NCI-H1417 treated with DMSO at 0.1 percent for 48 hours (cell line): ENCODE measurements around the gene ACD.

Experiments
- DNase-seq: peaks from one replicate; lab custom pipeline; 2025; lab: John Stamatoyannopoulos, UW

The ACD gene

DNA sequence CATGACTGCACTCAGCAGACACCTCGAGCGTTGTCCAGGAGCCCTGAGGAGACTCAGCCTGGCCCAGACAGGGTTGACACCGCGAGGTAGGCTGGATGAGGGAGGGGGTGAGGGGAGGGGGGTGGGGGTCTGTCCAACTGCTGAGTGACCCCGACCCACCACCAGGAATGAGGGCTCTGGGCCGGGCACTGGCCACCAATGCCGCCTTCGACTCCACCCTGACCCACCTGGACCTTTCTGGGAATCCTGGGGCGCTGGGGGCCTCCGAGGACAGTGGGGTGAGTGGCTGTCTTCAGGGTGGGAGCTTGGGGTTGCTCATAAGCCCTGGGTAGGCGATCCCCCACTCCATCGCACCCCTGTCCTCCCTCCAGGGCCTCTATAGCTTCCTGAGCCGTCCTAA is 12.4 kb downstream of the ACD start:
- DNase-seq: no peak

DNA sequence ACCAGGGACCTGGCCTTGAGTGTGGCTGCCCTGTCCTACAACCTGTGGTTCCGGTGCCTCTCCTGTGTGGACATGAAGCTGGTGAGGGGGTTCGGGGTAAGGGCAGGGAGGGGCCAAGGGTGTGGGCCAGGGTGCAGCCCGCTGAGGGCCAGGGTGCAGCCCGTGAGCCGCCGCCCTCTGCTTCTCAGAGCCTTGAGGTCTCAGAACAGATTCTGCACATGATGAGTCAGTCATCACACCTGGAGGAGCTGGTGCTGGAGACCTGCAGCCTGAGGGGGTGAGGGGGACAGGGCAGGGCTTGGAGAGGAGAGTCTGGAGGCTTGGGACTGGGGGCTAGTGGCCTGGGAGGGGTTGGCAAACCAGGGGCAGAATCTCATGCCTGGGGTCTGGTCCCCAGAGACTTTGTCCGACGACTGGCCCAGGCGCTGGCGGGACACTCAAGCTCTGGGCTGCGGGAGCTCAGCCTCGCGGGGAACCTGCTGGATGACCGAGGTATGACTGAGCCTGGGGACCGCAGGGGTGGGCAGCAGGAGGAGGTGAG is 12.9 kb downstream of the ACD start:
- no peak for DNase-seq

DNA sequence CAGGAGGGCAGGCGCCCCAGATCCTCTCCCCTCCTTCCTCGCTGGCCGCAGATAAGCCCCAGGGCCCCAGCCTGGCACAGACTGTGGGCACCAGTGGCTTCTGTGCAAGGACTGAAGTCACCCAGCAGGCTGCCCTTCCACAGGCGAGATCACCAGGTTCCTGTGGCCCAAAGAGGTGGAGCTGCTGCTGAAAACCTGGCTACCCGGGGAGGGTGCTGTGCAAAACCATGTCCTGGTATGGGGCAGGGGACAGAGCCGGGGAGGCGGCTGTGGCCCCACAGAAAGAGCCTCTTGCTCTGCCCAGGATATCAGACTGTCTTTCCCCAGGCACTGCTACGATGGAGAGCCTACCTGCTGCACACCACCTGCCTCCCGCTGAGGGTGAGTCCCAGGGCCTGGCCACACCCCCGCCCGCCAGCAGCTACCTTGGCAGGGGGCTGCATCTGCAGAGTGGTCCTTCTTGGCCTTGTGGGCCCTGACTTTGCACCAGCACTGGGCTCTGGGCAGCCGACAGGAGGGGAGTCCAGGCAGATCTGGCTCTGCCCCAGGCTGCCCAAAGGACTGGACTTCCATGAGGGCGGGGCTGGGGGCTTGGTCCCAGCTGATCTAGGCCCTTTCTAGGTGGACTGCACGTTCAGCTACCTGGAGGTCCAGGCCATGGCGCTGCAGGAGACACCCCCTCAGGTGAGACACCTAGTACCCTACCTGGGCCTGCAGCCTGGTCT is 14.5 kb downstream of the ACD start:
- DNase-seq: no peak

DNA sequence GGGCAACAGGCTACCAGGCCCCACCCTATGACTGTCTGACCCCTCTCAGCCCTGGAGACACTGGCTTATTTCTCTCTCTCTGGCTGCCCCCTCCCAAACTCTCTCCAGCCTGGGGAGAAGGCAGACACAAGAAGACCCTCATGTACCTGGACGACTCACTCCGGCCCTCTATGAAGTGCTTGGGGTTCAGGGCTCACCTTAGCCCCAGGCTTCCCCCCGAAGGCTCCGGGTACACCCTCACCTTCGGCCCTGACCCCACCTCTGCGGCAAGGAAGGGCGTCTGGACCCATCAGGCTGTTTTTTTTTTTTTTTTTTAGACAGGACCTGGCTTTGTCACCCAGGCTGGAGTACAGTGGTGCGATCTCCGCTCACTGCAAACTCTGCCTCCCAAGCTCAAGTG is 16.0 kb downstream of the ACD start:
- DNase-seq: no peak

DNA sequence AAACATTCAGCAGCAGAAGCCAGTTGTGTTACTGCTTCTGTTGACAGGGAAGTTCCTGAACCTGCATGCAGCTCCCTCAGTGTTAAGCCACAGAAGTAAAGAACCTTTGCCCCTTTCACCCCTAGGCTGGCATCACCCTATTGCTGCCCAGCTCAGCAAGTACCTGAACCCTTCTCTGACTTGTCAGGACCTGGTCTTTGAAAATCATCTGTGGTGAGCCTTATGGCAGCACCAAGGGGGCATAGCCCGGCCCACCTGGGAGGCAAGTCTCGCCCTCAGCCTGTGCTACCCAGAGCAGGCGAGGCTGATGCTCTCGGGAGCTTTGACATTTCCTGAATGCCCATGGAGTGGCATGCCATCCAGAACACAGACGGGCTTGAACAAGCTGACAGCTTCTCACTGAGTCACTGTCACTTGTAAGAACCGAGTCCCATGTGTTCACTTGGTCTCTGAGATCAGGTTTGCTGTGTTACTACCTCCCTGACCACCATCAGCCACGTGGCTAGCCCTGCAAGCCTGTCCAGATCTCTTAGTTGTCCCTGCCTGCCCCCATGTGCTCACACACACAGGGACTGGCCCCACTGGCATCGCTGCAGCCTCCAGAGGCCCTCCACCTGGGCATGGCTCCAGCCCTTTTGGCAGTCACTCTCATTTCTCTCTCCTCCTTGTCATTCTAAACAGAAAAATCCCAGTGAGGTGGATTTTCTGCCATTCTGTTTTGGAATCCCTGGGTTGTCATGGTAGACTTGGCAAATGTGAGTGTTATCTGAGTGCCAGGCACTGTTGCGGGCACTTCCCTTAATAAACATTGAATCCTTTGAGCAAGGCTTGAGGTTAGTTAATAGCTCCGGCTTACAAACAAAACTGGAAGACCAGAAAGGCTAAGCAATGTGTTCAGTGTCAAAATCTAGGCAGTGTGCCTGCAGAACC is 18.0 kb downstream of the ACD start:
- no peak for DNase-seq

DNA sequence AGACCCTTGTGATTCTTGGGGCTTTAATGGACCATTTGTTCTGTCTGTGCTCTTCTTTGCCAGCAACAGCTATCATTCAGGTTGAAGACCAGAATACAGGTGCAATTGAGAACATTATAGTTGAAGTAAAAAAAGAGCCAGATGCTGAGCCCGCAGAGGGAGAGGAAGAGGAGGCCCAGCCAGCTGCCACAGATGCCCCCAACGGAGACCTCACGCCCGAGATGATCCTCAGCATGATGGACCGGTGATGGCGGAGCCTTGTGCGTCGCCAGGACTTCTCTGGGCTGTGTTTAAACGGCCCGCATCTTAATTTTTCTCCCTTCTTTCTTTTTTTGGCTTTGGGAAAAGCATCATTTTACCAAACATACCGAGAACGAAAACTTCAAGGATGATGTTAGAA is 22.4 kb downstream of the ACD start:
- no peak for DNase-seq

DNA sequence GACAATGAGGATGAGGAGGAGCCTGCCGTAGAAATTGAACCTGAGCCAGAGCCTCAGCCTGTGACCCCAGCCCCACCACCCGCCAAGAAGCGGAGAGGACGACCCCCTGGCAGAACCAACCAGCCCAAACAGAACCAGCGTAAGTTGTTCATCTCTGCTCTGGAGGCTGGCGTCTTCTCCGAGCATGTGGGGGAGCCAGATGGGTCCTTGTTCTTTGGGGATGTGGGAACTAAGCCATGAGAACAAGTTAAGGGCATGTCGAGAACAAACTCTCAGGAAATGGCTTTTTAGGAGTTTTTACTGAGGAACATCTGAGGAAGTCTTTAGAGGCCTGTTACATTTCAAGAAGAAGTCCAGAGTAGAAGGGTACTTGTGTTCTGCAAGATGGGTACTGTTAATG is 23.3 kb downstream of the ACD start:
- DNase-seq: no peak

DNA sequence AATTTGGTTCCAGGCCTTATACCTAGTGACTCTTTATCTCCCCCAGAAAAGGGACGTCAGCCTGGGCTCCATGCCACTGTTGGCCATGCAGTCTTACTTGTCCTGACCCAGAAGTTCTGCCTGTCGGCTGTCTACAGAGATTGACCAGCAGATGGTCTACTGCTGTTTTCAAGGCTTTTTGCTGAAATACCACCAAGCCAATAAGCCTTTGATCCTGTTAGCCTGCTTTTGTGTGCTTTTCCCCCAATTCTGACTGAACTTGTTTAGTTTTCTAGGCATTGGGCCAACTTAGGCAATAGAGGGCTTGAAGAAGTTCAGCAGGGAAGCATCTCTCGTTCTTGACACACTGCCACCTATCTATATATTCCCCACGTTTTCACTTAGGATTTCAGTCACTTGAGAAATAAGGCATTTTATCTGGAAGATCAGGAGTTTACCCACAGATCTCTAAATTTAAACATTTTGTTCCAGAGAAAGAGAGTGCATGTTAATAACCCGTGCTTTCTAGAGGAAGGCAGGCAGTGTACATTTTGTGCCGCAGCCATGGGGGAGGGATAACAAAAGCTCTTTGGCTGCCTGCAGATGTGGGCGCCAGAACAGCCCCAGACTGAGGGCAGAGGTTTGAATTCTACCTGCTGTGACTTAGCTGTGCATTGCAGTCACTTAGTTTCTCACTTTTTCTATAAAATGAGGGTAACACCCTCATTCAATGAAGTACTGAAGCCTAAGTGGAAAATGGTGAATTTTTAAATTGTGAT is 27.5 kb downstream of the ACD start:
- no peak for DNase-seq

DNA sequence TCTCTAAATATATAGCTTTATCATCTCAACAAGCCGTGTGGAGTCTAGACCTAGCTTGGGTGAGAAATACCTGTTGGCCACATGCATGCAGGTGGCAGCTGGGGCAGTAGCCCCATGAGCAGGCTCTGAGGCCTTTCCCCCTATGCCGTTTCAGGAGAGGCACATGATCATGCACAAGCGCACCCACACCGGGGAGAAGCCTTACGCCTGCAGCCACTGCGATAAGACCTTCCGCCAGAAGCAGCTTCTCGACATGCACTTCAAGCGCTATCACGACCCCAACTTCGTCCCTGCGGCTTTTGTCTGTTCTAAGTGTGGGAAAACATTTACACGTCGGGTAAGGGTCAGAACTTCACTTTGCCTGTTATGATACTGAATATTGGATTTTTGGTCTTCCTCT is 31.8 kb downstream of the ACD start:
- no peak for DNase-seq

DNA sequence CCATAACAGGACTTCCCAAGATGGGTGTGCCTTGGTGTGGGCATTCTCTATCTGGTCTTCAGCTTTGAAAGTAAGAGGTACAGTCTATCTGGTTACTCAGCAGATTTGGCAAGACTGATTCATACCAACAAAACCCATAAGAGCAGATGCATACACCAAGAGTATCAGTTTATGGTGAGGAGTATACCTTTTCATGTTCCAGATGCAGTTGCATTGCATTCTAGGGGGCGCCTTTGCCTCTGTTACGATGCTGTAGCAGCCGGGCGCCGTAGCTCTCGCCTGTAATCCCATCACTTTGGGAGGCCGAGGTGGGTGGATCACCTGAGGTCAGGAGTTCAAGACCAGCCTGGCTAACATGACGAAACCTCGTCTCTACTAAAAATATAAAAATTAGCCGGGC is 46.3 kb downstream of the ACD start:
- no peak for DNase-seq

DNA sequence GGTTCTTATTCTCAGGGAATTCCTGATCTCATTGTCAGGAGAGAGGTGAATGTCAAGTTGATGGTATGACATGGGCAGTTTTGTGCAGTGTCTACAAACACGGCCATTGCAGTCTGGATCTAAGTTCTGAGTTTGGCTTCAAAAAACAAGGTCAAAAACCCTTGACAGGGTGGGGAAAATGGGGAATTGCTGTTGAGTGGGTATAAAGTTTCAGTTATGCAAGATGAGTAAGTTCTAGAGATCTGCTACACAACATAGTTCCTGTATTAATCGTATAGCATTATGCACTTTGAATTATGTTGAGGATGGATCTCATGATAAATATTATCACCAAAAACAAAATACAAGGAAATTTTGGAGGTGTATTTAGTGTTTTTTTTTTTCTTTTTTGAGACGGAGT is 51.7 kb downstream of the ACD start:
- DNase-seq: no peak
